Islet of Langerhans (tissue), 1 donor: ENCODE data around the gene PHYHD1.

Experiments
- FAIRE-seq: peaks from one replicate; lab custom pipeline; 2011; peaks lifted over from hg19 to GRCh38; lab: Jason Lieb, UNC

The PHYHD1 gene

DNA sequence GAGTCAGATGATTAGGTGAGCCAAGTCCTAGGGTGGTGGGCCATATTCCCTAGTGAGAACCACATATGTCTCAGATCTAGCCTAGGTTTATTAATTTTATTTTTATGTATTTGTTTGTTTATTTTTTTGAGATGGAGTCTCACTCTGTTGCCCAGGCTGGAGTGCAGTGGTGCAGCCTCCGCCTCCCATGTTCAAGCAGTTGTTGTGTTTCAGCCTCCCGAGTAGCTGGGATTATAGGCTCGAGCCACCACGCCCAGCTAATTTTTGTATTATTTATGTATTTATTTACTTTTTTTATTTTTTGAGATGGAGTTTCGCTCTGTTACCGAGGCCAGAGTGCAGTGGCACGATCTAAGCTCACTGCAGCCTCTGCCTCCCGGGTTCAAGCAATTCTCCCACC, 62.8 kb downstream of the PHYHD1 start:
- FAIRE-seq: no peak

DNA sequence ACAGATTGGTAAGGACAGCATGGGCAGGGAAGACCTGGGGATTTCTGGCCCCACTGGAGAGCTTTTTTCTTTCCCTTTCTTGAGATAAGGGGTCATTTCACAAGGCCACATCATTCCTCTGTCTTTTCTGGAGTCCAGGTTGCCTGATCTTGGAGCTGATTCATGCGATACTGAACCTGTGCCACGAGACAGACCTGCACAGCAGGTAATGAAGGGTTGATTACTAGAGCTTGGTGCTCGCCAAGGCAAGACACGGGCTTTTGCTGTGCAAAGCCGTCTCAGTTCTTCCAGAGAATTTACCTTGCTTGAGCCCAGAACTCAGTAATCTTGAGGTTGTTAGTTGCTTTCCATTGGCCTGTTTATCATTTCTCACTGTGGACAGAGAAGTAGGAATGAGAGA, 65.9 kb downstream of the PHYHD1 start:
- FAIRE-seq: no peak

DNA sequence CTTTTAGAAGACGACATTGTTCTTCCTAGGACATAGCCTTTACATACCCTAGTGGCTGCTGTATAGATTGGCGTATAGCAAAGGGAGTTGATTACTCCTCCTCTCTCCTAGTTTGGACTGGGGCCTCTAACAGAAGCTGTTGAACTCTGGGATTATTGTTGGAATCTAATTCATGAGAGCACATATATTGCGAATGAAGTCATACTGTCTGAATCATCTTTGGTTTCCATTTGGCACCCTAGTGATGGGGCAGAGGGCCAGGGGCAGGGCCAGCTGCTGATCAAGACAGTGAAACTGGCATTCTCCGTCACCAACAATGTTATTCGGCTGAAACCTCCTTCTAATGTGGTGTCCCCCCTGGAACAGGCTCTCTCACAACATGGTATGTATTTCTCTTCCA, 67.0 kb downstream of the PHYHD1 start:
- no peak for FAIRE-seq
